ENCODE data around the gene ARMH4. TPM values are rescaled to one million over a fixed set of nuclear protein-coding genes. Genes with fewer than 3 reads are reported as not detected.
A peak's percentile ranks its signal among the peaks of the same experiment; 100 is the strongest.

Gene ARMH4
- total RNA-seq, 1 experiment from 2014 or later: 7.8 TPM

DNA sequence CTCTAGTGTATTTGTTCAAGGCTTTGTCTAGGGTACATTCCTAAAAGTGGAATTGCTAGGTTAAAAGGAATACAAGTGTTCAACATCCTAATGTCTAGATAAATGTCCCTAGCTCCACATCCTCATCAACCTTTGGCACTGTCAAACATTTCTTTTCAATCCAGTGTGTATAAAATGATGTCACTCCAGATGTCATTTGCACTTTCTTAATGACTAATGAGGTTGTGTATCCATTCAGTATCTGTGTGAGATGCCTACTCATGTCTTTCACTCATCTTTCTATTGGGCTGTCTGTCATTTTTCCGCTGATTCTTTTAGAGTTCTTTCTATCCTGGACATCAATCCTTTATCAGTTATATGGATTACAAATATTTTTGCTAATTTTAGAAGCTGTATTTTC, 43.3 kb downstream of the ARMH4 start:
- TF ChIP-seq CTCF (conservative IDR thresholded peaks at IDR 0.05; ENCODE audit: low read depth, low read length) (no peak), EZH2 (IDR thresholded peaks at IDR 0.05; ENCODE audit: borderline replicate concordance, low read depth, low read length, poor library complexity, severe bottlenecking) (no peak)
- no TSS peak for BruUV-seq (replicated peaks)
- no peak overlapping the region for H3K4me3 ChIP-seq (ENCODE audit: low read depth, low read length, poor library complexity, severe bottlenecking)
- no peaks in the 10 kb centered on the region for H3K36me3 ChIP-seq (ENCODE audit: insufficient read depth, low read length, poor library complexity, severe bottlenecking)
- ChIA-PET POLR2A (ENCODE audit: low non-redundant PET) (no interaction called here), CTCF (interaction anchor here (0.6 kb wide), 1 partner anchor 393 kb away, joined by 4 read pairs; no protein-coding TSS in a partner anchor)
- no peaks in the 10 kb centered on the region for H3K27me3 ChIP-seq (replicated peaks; ENCODE audit: insufficient read depth, low read depth, low read length, poor library complexity)
- no peak overlapping the region for H3K27ac ChIP-seq (ENCODE audit: low read depth, low read length, poor library complexity, severe bottlenecking)
- no peaks in the 10 kb centered on the region for H3K9me3 ChIP-seq (ENCODE audit: low read depth, low read length, poor library complexity, severe bottlenecking)
- no peaks in the 10 kb centered on the region for H3K4me1 ChIP-seq (ENCODE audit: insufficient read depth, low read length, poor library complexity, severe bottlenecking)
- intact Hi-C loops (cut with micrococcal nuclease; ENCODE audit: unreplicated experiment): loop anchor here (2.0 to 10.0 kb wide), 5 partner anchors 58 to 529 kb away; partner anchors contain the start of genes DACT1 and TOMM20L
- DNase-seq (ENCODE audit: low spot score): no peak

- Histone ChIP-seq H3K4me1 (ENCODE audit: insufficient read depth, low read length, poor library complexity, severe bottlenecking) (no peaks in the 10 kb centered on the region), H3K36me3 (ENCODE audit: insufficient read depth, low read length, poor library complexity, severe bottlenecking) (no peaks in the 10 kb centered on the region), H3K4me3 (ENCODE audit: low read depth, low read length, poor library complexity, severe bottlenecking) (no peak overlapping the region), H3K27me3 (replicated peaks; ENCODE audit: insufficient read depth, low read depth, low read length, poor library complexity) (no peaks in the 10 kb centered on the region), H3K9me3 (ENCODE audit: low read depth, low read length, poor library complexity, severe bottlenecking) (no peaks in the 10 kb centered on the region), H3K27ac (ENCODE audit: low read depth, low read length, poor library complexity, severe bottlenecking) (no peak overlapping the region)
- intact Hi-C loops (cut with micrococcal nuclease; ENCODE audit: unreplicated experiment): loop anchor here (2.0 to 10.0 kb wide), 5 partner anchors 59 to 529 kb away; partner anchors contain the start of genes DACT1 and TOMM20L
- TF ChIP-seq CTCF (conservative IDR thresholded peaks at IDR 0.05; ENCODE audit: low read depth, low read length): peak; percentile 82
- TF ChIP-seq EZH2 (IDR thresholded peaks at IDR 0.05; ENCODE audit: borderline replicate concordance, low read depth, low read length, poor library complexity, severe bottlenecking): no peak
- BruUV-seq (replicated peaks): no TSS peak
- DNase-seq (ENCODE audit: low spot score): peak; percentile 72
- POLR2A ChIA-PET (ENCODE audit: low non-redundant PET): no interaction called here
- CTCF ChIA-PET: no interaction called here
Measured at GRCh38 chr14:58107947-58108552, 44.0 kb downstream of the ARMH4 start.

DNA sequence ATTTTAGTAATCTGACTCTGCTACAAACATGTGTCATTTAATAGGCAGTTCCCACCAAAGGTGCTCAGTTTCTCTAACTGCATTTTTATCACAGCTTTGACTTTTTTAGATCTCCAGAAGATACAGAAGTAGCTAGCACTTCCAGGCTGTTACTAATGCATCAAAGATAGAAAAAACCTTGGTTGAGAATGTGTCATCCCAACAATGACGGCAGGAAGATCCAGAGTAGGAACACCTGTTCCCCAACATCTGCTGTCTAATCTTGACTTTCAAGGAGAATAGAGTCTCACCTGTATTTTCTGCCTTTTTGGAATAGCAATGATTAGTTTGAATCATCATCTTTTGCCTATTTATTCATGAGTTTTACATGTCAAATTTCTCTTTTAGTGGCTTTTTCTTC, 45.0 kb downstream of the ARMH4 start:
- DNase-seq (ENCODE audit: low spot score): no peak
- Histone ChIP-seq H3K4me3 (ENCODE audit: low read depth, low read length, poor library complexity, severe bottlenecking) (no peak overlapping the region), H3K4me1 (ENCODE audit: insufficient read depth, low read length, poor library complexity, severe bottlenecking) (no peaks in the 10 kb centered on the region), H3K27ac (ENCODE audit: low read depth, low read length, poor library complexity, severe bottlenecking) (no peak overlapping the region), H3K9me3 (ENCODE audit: low read depth, low read length, poor library complexity, severe bottlenecking) (no peaks in the 10 kb centered on the region), H3K27me3 (replicated peaks; ENCODE audit: insufficient read depth, low read depth, low read length, poor library complexity) (no peaks in the 10 kb centered on the region), H3K36me3 (ENCODE audit: insufficient read depth, low read length, poor library complexity, severe bottlenecking) (no peaks in the 10 kb centered on the region)
- intact Hi-C loops (cut with micrococcal nuclease; ENCODE audit: unreplicated experiment): loop anchor here (5.0 to 10.0 kb wide), 4 partner anchors 148 to 530 kb away; partner anchors contain the start of genes DACT1 and TOMM20L
- TF ChIP-seq CTCF (conservative IDR thresholded peaks at IDR 0.05; ENCODE audit: low read depth, low read length): no peak
- no peak for TF ChIP-seq EZH2 (IDR thresholded peaks at IDR 0.05; ENCODE audit: borderline replicate concordance, low read depth, low read length, poor library complexity, severe bottlenecking)
- ChIA-PET POLR2A (ENCODE audit: low non-redundant PET) (interaction anchor here (0.6 kb wide), 1 partner anchor 219 kb away, joined by 3 read pairs; no protein-coding TSS in a partner anchor), CTCF (interaction anchor here (0.6 to 0.7 kb wide), 3 partner anchors 180 to 566 kb away, joined by 3 to 5 read pairs (median 3); partner anchors contain the start of gene ARID4A)
- BruUV-seq (replicated peaks): no TSS peak
